K562 (cell line): Measurements from ENCODE around the gene RTP5. TPM values are rescaled to one million over a fixed set of nuclear protein-coding genes. Genes with fewer than 3 reads are reported as not detected.

Experiments
- ASH1L ChIP-seq: fragments of 450-650 bp; IDR thresholded peaks from 2 replicates; pipeline ENCODE4 v1.6.1; 2018; ENCODE audit warnings: borderline replicate concordance, mild to moderate bottlenecking, low read depth; ENCODE audit not compliant: partially characterized antibody
- CXXC5 ChIP-seq: fragments of 250-450 bp; sonication (Bioruptor Pico); IDR thresholded peaks from 2 replicates; pipeline ENCODE4 v1.8.0; 2022; ENCODE audit warnings: inconsistent platforms, mild to moderate bottlenecking, moderate library complexity
- KDM4B ChIP-seq, 2 experiments: fragments of 450-650 bp in 1 of 2; sonication (generic) in 1 of 2; IDR thresholded peaks; 2 replicates each; pipeline ENCODE4 v1.6.1; 2016 to 2017; ENCODE audit warnings: borderline replicate concordance in 2 of 2, antibody characterized with exemption in 1 of 2, low read depth in 1 of 2, mild to moderate bottlenecking in 1 of 2
- MAFG ChIP-seq: fragments of 450-650 bp; conservative IDR thresholded peaks from 2 replicates; pipeline ENCODE4 v1.6.1; 2016; ENCODE audit warnings: missing genetic modification characterization, missing compliant biosample characterization
- MEIS2 ChIP-seq: fragments of 450-650 bp; IDR thresholded peaks from 2 replicates; pipeline ENCODE4 v1.6.1; 2014; ENCODE audit warnings: mild to moderate bottlenecking; ENCODE audit not compliant: partially characterized antibody
- POLR2B ChIP-seq: fragments of 450-650 bp; IDR thresholded peaks from 2 replicates; pipeline ENCODE4 v1.6.1; 2018; ENCODE audit warnings: low read depth; ENCODE audit not compliant: partially characterized antibody
- RBM15 ChIP-seq: fragments of 200-400 bp; formaldehyde crosslinking; IDR thresholded peaks from 2 replicates; pipeline ENCODE4 v1.6.1; 2018; ENCODE audit warnings: mild to moderate bottlenecking, low read length, moderate library complexity; ENCODE audit not compliant: insufficient read depth
- RFX5 ChIP-seq: IDR thresholded peaks from 2 replicates; pipeline ENCODE4 v1.6.1; 2011; ENCODE audit warnings: low read depth, mild to moderate bottlenecking, improper control_type of control experiment, low read length
- SMARCE1 ChIP-seq: fragments of 450-650 bp; IDR thresholded peaks from 2 replicates; pipeline ENCODE4 v1.7.1; 2016; ENCODE audit warnings: mild to moderate bottlenecking
- TAF7 ChIP-seq: fragments of 450-650 bp; IDR thresholded peaks from 2 replicates; pipeline ENCODE4 v1.6.1; 2016; ENCODE audit warnings: missing genetic modification characterization, missing compliant biosample characterization
- ZC3H4 ChIP-seq: sonication (generic); formaldehyde crosslinking; IDR thresholded peaks from 2 replicates; pipeline ENCODE4 v1.9.0; 2021; ENCODE audit warnings: missing genetic modification reagents, borderline replicate concordance
- ZNF124 ChIP-seq: sonication (generic); formaldehyde crosslinking; IDR thresholded peaks from 2 replicates; pipeline ENCODE4 v1.8.1; 2022; ENCODE audit warnings: missing genetic modification reagents
- ZNF217 ChIP-seq: sonication (generic); formaldehyde crosslinking; IDR thresholded peaks from 2 replicates; pipeline ENCODE4 v1.8.0; 2022; ENCODE audit warnings: mild to moderate bottlenecking, missing genetic modification reagents
- ZNF23 ChIP-seq: fragments of 250-450 bp; sonication (Bioruptor Pico); IDR thresholded peaks from 2 replicates; pipeline ENCODE4 v1.4.0; 2020; ENCODE audit warnings: mild to moderate bottlenecking
- ZNF311 ChIP-seq: fragments of 250-450 bp; sonication (Bioruptor Pico); IDR thresholded peaks from 2 replicates; pipeline ENCODE4 v1.4.0; 2020; ENCODE audit warnings: mild to moderate bottlenecking, moderate library complexity
- ZNF778 ChIP-seq: fragments of 450-650 bp; formaldehyde crosslinking; IDR thresholded peaks from 2 replicates; pipeline ENCODE4 v1.4.0; 2020; ENCODE audit warnings: mild to moderate bottlenecking, moderate library complexity
- polyA plus RNA-seq, 8 experiments: library from polyadenylated mRNA; depleted of rRNA in 4 of 8; stranded (reverse) in 5 of 8; unstranded in 3 of 8; fragments of >200 nt; fragmentation: Nextera tagmentation in 2 of 8; fragmentation: Illumina TruSeq in 1 of 8; extraction: Ambion mirVana in 2 of 8; extraction: Trizol in 1 of 8; gene quantifications; 2 replicates each; pipeline versions ENCODE4 v1.2.1 to v1.2.3, GENCODE V29; 2011 to 2014; ENCODE audit warnings: inconsistent platforms in 1 of 8, missing spikeins in 1 of 8
- total RNA-seq, 7 experiments: library from RNA; depleted of rRNA in 6 of 7; stranded (reverse); fragments of >200 nt in 6 of 7; fragmentation: Illumina TruSeq in 2 of 7; extraction: Trizol in 2 of 7; gene quantifications; 2 replicates each; pipeline versions ENCODE4 v1.2.1 to v1.2.3, GENCODE V29; 2011 to 2021; ENCODE audit warnings: low replicate concordance in 1 of 7
- TF ChIP-seq, protein P1 (sequence below): fragments of 250-450 bp; sonication (Bioruptor Pico); IDR thresholded peaks from 2 replicates; pipeline ENCODE4 v1.8.0; 2021; ENCODE audit warnings: mild to moderate bottlenecking, moderate library complexity
- TF ChIP-seq, protein P2 (sequence below), 2 experiments: fragments of 150-350 bp in 1 of 2; IDR thresholded peaks; 2 replicates each; pipeline ENCODE4 v1.6.1; 2012 to 2016; ENCODE audit warnings: low read depth in 2 of 2, low read length in 2 of 2, mild to moderate bottlenecking in 1 of 2, moderate library complexity in 1 of 2
- TF ChIP-seq, protein P3 (sequence below): fragments of 250-450 bp; sonication (Bioruptor Pico); IDR thresholded peaks from 2 replicates; pipeline ENCODE4 v1.4.0; 2020; ENCODE audit warnings: borderline replicate concordance

The RTP5 gene
- total and polyA plus RNA-seq, 9 of the 15 experiments (the other 6 are each of a cell fraction or from before 2014, with no cell fraction given): not detected

DNA sequence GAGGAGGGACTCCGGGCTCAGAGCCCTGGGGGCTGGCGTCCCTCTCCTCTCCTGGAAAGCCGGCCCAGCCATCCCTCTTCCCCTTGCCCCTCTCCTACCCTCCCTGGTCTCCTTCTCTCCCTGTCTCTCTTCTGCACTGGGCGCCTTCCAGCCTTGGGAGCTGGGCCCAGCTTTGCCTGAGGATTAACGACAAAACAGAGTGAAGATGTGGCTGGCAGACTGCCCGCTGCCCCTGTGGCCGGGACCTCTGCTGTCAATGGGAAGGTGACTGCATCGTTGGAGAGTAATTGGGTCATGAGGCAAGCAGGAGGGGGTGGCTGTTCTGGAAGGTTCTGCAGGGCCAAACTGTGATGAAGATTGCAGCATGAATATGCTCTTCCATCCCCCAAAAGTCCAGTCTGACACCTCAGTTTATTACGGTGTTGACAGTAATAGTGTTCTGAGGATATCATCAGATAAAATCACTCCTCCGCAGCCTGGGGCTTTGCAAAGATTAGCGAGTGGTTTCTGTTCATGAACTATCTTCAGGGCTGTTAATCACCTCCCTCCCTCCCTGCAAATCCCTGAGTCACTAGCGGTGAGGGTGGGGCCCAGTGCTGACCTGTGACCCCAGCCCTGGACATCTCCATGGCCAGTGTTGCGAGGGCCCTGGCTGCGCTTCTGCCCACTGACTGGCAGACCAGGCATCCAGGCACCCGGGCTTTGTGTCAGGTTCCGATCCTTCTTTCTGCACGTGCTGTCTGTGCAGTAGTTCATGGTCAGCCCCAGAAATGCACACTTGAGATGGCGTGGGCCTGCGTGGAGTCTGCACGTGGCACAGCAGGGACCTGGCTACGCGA, 23.0 kb downstream of the RTP5 start (continued):
- no peak for TF ChIP-seq RBM15
- no peak for TF ChIP-seq ZNF311 (CRISPR knock-in tag)
- TF ChIP-seq CXXC5 (CRISPR knock-in tag): peak; percentile 63; the same call in 1 of the 2 replicates
- peak; percentile 91 for TF ChIP-seq SMARCE1
- TF ChIP-seq ASH1L: no peak
- TF ChIP-seq POLR2B: no peak
- TF ChIP-seq, protein P1, sequence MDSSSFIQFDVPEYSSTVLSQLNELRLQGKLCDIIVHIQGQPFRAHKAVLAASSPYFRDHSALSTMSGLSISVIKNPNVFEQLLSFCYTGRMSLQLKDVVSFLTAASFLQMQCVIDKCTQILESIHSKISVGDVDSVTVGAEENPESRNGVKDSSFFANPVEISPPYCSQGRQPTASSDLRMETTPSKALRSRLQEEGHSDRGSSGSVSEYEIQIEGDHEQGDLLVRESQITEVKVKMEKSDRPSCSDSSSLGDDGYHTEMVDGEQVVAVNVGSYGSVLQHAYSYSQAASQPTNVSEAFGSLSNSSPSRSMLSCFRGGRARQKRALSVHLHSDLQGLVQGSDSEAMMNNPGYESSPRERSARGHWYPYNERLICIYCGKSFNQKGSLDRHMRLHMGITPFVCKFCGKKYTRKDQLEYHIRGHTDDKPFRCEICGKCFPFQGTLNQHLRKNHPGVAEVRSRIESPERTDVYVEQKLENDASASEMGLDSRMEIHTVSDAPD: no peak
- TF ChIP-seq ZC3H4 (CRISPR knock-in tag): no peak
- TF ChIP-seq ZNF23: no peak
- TF ChIP-seq ZNF217: no peak
- no peak for TF ChIP-seq ZNF778 (CRISPR knock-in tag)
- peak; percentile 83 for TF ChIP-seq MAFG
- TF ChIP-seq RFX5: no peak
- TF ChIP-seq MEIS2: peak; percentile 96
- no peak for TF ChIP-seq TAF7 (tag)
- no peak for TF ChIP-seq KDM4B (IDR thresholded peaks at IDR 0.05; ENCODE audit: borderline replicate concordance in 2 of 2, low read depth in 1 of 2)
- no peak for TF ChIP-seq ZNF124
- TF ChIP-seq, protein P2, sequence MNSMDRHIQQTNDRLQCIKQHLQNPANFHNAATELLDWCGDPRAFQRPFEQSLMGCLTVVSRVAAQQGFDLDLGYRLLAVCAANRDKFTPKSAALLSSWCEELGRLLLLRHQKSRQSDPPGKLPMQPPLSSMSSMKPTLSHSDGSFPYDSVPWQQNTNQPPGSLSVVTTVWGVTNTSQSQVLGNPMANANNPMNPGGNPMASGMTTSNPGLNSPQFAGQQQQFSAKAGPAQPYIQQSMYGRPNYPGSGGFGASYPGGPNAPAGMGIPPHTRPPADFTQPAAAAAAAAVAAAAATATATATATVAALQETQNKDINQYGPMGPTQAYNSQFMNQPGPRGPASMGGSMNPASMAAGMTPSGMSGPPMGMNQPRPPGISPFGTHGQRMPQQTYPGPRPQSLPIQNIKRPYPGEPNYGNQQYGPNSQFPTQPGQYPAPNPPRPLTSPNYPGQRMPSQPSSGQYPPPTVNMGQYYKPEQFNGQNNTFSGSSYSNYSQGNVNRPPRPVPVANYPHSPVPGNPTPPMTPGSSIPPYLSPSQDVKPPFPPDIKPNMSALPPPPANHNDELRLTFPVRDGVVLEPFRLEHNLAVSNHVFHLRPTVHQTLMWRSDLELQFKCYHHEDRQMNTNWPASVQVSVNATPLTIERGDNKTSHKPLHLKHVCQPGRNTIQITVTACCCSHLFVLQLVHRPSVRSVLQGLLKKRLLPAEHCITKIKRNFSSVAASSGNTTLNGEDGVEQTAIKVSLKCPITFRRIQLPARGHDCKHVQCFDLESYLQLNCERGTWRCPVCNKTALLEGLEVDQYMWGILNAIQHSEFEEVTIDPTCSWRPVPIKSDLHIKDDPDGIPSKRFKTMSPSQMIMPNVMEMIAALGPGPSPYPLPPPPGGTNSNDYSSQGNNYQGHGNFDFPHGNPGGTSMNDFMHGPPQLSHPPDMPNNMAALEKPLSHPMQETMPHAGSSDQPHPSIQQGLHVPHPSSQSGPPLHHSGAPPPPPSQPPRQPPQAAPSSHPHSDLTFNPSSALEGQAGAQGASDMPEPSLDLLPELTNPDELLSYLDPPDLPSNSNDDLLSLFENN (IDR thresholded peaks at IDR 0.05; ENCODE audit: low read depth in 2 of 2, low read length in 2 of 2): 0 out of 4 replicates have a peak, but pooled peaks of 1 of the 2 experiments have one; percentile 38
- TF ChIP-seq, protein P3, sequence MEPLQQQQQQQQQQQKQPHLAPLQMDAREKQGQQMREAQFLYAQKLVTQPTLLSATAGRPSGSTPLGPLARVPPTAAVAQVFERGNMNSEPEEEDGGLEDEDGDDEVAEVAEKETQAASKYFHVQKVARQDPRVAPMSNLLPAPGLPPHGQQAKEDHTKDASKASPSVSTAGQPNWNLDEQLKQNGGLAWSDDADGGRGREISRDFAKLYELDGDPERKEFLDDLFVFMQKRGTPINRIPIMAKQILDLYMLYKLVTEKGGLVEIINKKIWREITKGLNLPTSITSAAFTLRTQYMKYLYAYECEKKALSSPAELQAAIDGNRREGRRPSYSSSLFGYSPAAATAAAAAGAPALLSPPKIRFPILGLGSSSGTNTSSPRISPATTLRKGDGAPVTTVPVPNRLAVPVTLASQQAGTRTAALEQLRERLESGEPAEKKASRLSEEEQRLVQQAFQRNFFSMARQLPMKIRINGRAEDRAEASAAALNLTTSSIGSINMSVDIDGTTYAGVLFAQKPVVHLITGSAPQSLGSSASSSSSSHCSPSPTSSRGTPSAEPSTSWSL (CRISPR knock-in tag): no peak
